ENCODE results near the gene ERFL. TPM values are rescaled to one million over a fixed set of nuclear protein-coding genes. Genes with fewer than 3 reads are reported as not detected.
A peak's percentile ranks its signal among the peaks of the same experiment; 100 is the strongest.

ERFL gene
- total RNA-seq, 5 donors from 2014 or later (not counting 1 experiment from before 2014, with no cell fraction given) = 5.9 to 8.5 (median 6.3) TPM

GRCh38 chr19:41883463-41883820 lies 44.8 kb downstream of the ERFL start:
- POLR2A ChIA-PET = interaction anchor here (0.5 to 1.1 kb wide), 3 partner anchors 8 to 20 kb away, joined by 3 to 6 read pairs (median 4); no protein-coding TSS in a partner anchor
- 0% methylated on average over 14 of the region's 23 CpGs for WGBS (ENCODE audit: insufficient coverage)
- H3K36me3 Mint-ChIP-seq = peaks cover 35% of the 10 kb centered on the region

GRCh38 chr19:41882568-41883462 lies 45.4 kb downstream of the ERFL start, which contains the start of gene ARHGEF1:
TSS of gene ARHGEF1 (plus strand) at chr19:41883184. CDS start at chr19:41888083, 4,899 bp downstream.
- Histone ChIP-seq H3K27me3 (replicated peaks in 1 of 2; ENCODE audit: control insufficient read depth in 2 of 2, extremely low read depth in 1 of 2, insufficient read depth in 2 of 2, low read length in 1 of 2) (no peaks in the 10 kb centered on the region), H3K4me1 (ENCODE audit: control insufficient read depth in 1 of 2, extremely low read depth in 1 of 2, insufficient read depth in 2 of 2, low read length in 2 of 2) (peaks cover 25 to 83% of the 10 kb centered on the region in 2 experiments), H3K4me3 (ENCODE audit: control insufficient read depth in 1 of 2, extremely low read depth in 1 of 2, low read length in 1 of 2) (peak within 1 kb of the TSS; percentile 88 to 99), H3K36me3 (ENCODE audit: control insufficient read depth in 2 of 2, extremely low read depth in 1 of 2, insufficient read depth in 1 of 2, low read length in 1 of 2) (peaks cover 0 to 10% of the 10 kb centered on the region in 2 donors), H3K9me3 (no peaks in the 10 kb centered on the region), H3K27ac (ENCODE audit: low read length) (peak within 1 kb of the TSS; percentile 90)
- Mint-ChIP-seq H3K36me3 (peaks cover 30% of the 10 kb centered on the region), H3K27ac (peak within 1 kb of the TSS; percentile 100), H3K4me1 (peaks cover 54 to 69% (median 67%) of the 10 kb centered on the region in 3 donors), H3K9me3 (no peaks in the 10 kb centered on the region), H3K4me3 (peak within 1 kb of the TSS; percentile 98 to 100 (median 99)), H3K27me3 (no peaks in the 10 kb centered on the region)
- ChIA-PET POLR2A (interaction anchor here (0.7 to 1.1 kb wide), 2 partner anchors 8 to 21 kb away, joined by 3 to 4 read pairs; no protein-coding TSS in a partner anchor), CTCF (interaction anchor here in 1 of 2 donors (1.9 kb wide), 1 partner anchor 8 kb away, joined by 9 read pairs; no protein-coding TSS in a partner anchor)
- peak in 32 of 35 experiments; percentile 21 to 76 (median 56) for DNase-seq
- under 1% methylated on average over 78 of the region's 80 CpGs for WGBS (ENCODE audit: insufficient coverage)
- ATAC-seq (replicated peaks in 1 of 4) = peak; percentile 19 to 27 (median 25)

More at GRCh38 chr19:41883463-41883820, 44.8 kb downstream of the ERFL start:
- peaks cover 0 to 16% of the 10 kb centered on the region in 2 donors for H3K36me3 ChIP-seq (ENCODE audit: control insufficient read depth in 2 of 2, extremely low read depth in 1 of 2, insufficient read depth in 1 of 2, low read length in 1 of 2)
- H3K27me3 ChIP-seq (replicated peaks in 1 of 2; ENCODE audit: control insufficient read depth in 2 of 2, extremely low read depth in 1 of 2, insufficient read depth in 2 of 2, low read length in 1 of 2) = no peaks in the 10 kb centered on the region
- H3K9me3 Mint-ChIP-seq = no peaks in the 10 kb centered on the region
- H3K4me1 ChIP-seq (ENCODE audit: control insufficient read depth in 1 of 2, extremely low read depth in 1 of 2, insufficient read depth in 2 of 2, low read length in 2 of 2) = peaks cover 20 to 83% of the 10 kb centered on the region in 2 experiments
- peak overlapping the region; percentile 88 to 98 (median 95) for H3K4me3 Mint-ChIP-seq
- H3K27me3 Mint-ChIP-seq = no peaks in the 10 kb centered on the region
- peak overlapping the region; percentile 78 to 99 for H3K4me3 ChIP-seq (ENCODE audit: control insufficient read depth in 1 of 2, extremely low read depth in 1 of 2, low read length in 1 of 2)
- peak overlapping the region; percentile 97 to 98 for H3K27ac Mint-ChIP-seq
- DNase-seq (no peak), ATAC-seq (replicated peaks in 1 of 4) (no peak)
- H3K9me3 ChIP-seq = no peaks in the 10 kb centered on the region
- peak overlapping the region; percentile 90 for H3K27ac ChIP-seq (ENCODE audit: low read length)
- CTCF ChIA-PET = interaction anchor here in 1 of 2 donors (1.9 kb wide), 1 partner anchor 8 kb away, joined by 9 read pairs; no protein-coding TSS in a partner anchor
- H3K4me1 Mint-ChIP-seq = peaks cover 54 to 72% (median 67%) of the 10 kb centered on the region in 3 donors

DNA sequence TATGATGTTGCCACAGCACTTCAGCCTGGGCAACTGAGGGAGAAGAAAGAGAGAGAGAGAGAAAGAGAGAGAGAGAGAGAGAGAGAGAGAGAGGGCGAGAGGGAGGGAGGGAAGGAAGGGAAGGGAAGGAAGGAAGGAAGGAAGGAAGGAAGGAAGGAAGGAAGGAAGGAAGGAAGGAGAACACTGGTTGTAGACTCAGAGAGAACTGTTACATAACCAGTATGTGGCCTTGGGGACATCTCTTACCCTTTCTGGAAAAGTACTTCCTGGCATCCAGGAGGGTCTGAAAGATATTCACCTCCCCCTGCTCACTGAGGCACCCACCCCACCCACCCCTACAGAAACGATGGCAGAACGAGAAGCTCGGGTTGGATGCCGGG lies 47.9 kb downstream of the ERFL start:
- no peak overlapping the region for H3K4me3 ChIP-seq (ENCODE audit: control insufficient read depth in 1 of 2, extremely low read depth in 1 of 2, low read length in 1 of 2)
- H3K9me3 ChIP-seq = no peaks in the 10 kb centered on the region
- CTCF ChIA-PET = no interaction called here
- POLR2A ChIA-PET = interaction anchor here in 1 of 2 donors (0.5 to 0.6 kb wide), 2 partner anchors 8 to 211 kb away, joined by 3 to 9 read pairs; no protein-coding TSS in a partner anchor
- peaks cover 67 to 72% (median 68%) of the 10 kb centered on the region in 3 donors for H3K4me1 Mint-ChIP-seq
- no peaks in the 10 kb centered on the region for H3K9me3 Mint-ChIP-seq
- H3K4me1 ChIP-seq (ENCODE audit: control insufficient read depth in 1 of 2, extremely low read depth in 1 of 2, insufficient read depth in 2 of 2, low read length in 2 of 2) = peaks cover 46 to 84% of the 10 kb centered on the region in 2 experiments
- H3K4me3 Mint-ChIP-seq = peak overlapping the region in 2 of 3 donors; percentile 24 to 66
- H3K36me3 Mint-ChIP-seq = peaks cover 15% of the 10 kb centered on the region
- H3K36me3 ChIP-seq (ENCODE audit: control insufficient read depth in 2 of 2, extremely low read depth in 1 of 2, insufficient read depth in 1 of 2, low read length in 1 of 2) = peaks cover 0 to 7% of the 10 kb centered on the region in 2 donors
- DNase-seq = no peak
- ATAC-seq (replicated peaks in 1 of 4) = no peak
- no CpG with 5 or more reads among the region's 5 CpGs for WGBS (ENCODE audit: insufficient coverage)
- peak overlapping the region; percentile 98 to 100 for H3K27ac Mint-ChIP-seq
- no peak overlapping the region for H3K27ac ChIP-seq (ENCODE audit: low read length)
- no peaks in the 10 kb centered on the region for H3K27me3 ChIP-seq (replicated peaks in 1 of 2; ENCODE audit: control insufficient read depth in 2 of 2, extremely low read depth in 1 of 2, insufficient read depth in 2 of 2, low read length in 1 of 2)
- H3K27me3 Mint-ChIP-seq = no peaks in the 10 kb centered on the region

DNA sequence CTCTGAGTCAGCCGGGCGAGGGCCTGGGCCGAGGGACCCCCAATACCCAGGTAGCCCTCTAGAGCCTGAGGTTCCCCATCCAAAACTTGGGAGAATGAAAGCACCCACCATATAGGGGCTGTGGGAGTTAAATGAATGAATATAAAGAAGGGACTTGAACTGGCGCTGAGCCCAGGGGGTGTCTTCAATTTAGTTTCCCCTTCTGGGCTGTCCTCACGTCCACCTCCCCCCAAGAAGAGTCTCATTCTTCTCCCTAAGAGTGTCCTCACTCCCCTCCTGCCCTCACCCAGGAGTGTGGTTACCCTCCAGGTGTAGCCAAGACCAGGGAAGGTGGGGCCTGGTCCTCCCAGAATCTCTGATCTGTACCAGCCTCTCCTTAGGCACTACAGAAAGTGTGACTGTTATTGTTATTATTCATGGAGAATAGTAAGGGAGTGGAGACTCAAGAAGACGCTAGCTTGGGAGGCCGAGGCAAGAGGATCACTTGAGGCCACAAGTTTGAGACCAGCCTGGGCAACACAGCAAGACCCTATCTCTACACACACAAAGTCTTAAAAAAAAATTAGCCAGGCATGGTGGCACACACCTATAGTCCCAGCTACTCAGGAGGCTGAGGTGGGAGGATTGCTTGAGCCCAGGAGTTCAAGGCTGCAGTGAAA lies 48.5 kb downstream of the ERFL start:
- H3K27me3 ChIP-seq (replicated peaks in 1 of 2; ENCODE audit: control insufficient read depth in 2 of 2, extremely low read depth in 1 of 2, insufficient read depth in 2 of 2, low read length in 1 of 2) = no peaks in the 10 kb centered on the region
- H3K9me3 ChIP-seq = no peaks in the 10 kb centered on the region
- Mint-ChIP-seq H3K4me1 (peaks cover 62 to 71% (median 67%) of the 10 kb centered on the region in 3 donors), H3K4me3 (peak overlapping the region in 2 of 3 donors; percentile 24 to 66), H3K27me3 (no peaks in the 10 kb centered on the region), H3K9me3 (no peaks in the 10 kb centered on the region), H3K27ac (peak overlapping the region; percentile 98 to 100), H3K36me3 (peaks cover 11% of the 10 kb centered on the region)
- DNase-seq (no peak), ATAC-seq (replicated peaks in 1 of 4) (no peak)
- CTCF ChIA-PET = no interaction called here
- no peak overlapping the region for H3K4me3 ChIP-seq (ENCODE audit: control insufficient read depth in 1 of 2, extremely low read depth in 1 of 2, low read length in 1 of 2)
- WGBS (ENCODE audit: insufficient coverage) = 100% methylated on average over 2 of the region's 7 CpGs
- H3K36me3 ChIP-seq (ENCODE audit: control insufficient read depth in 2 of 2, extremely low read depth in 1 of 2, insufficient read depth in 1 of 2, low read length in 1 of 2) = peaks cover 0 to 3% of the 10 kb centered on the region in 2 donors
- POLR2A ChIA-PET = interaction anchor here in 1 of 2 donors (0.6 kb wide), 1 partner anchor 8 kb away, joined by 9 read pairs; no protein-coding TSS in a partner anchor
- peaks cover 49 to 84% of the 10 kb centered on the region in 2 experiments for H3K4me1 ChIP-seq (ENCODE audit: control insufficient read depth in 1 of 2, extremely low read depth in 1 of 2, insufficient read depth in 2 of 2, low read length in 2 of 2)
- H3K27ac ChIP-seq (ENCODE audit: low read length) = peak overlapping the region; percentile 93

- H3K4me3 Mint-ChIP-seq = peak overlapping the region in 2 of 3 donors; percentile 3 to 66
- H3K36me3 Mint-ChIP-seq = peaks cover 10% of the 10 kb centered on the region
- 96% methylated on average over 20 of the region's 21 CpGs for WGBS (ENCODE audit: insufficient coverage)
Observed at GRCh38 chr19:41879080-41879479, 49.2 kb downstream of the ERFL start.

More at GRCh38 chr19:41879080-41879479, 49.2 kb downstream of the ERFL start:
- peak overlapping the region; percentile 93 for H3K27ac ChIP-seq (ENCODE audit: low read length)
- no peaks in the 10 kb centered on the region for H3K27me3 ChIP-seq (replicated peaks in 1 of 2; ENCODE audit: control insufficient read depth in 2 of 2, extremely low read depth in 1 of 2, insufficient read depth in 2 of 2, low read length in 1 of 2)
- Mint-ChIP-seq H3K27me3 (no peaks in the 10 kb centered on the region), H3K27ac (peak overlapping the region; percentile 98 to 100), H3K4me1 (peaks cover 65 to 74% (median 71%) of the 10 kb centered on the region in 3 donors), H3K9me3 (no peaks in the 10 kb centered on the region)
- DNase-seq = no peak
- no peak overlapping the region for H3K4me3 ChIP-seq (ENCODE audit: control insufficient read depth in 1 of 2, extremely low read depth in 1 of 2, low read length in 1 of 2)
- peaks cover 52 to 87% of the 10 kb centered on the region in 2 experiments for H3K4me1 ChIP-seq (ENCODE audit: control insufficient read depth in 1 of 2, extremely low read depth in 1 of 2, insufficient read depth in 2 of 2, low read length in 2 of 2)
- no peaks in the 10 kb centered on the region for H3K36me3 ChIP-seq (ENCODE audit: control insufficient read depth in 2 of 2, extremely low read depth in 1 of 2, insufficient read depth in 1 of 2, low read length in 1 of 2)
- ChIA-PET POLR2A (no interaction called here), CTCF (no interaction called here)
- ATAC-seq (replicated peaks in 1 of 4) = no peak
- no peaks in the 10 kb centered on the region for H3K9me3 ChIP-seq
